Hematopoietic multipotent progenitor cell treated with erythropoietin and hydrocortisone succinate and interleukin-3 and kit ligand, for 6 days (in vitro differentiated cells): ENCODE data around the gene CSRNP3.
A peak's percentile ranks its signal among the peaks of the same experiment; 100 is the strongest.
"Not testable (repeated sequence)": the region's sequence is repeated elsewhere in the genome, so short reads cannot be mapped to it uniquely, and the experiment has no call there.

Experiments used
- DNase-seq: peaks from one replicate; pipeline ENCODE4 v3.0.0-alpha.2; 2015

CSRNP3 gene

GRCh38 chr2:165558832-165559231, 89.3 kb downstream of the CSRNP3 start:
- DNase-seq, result no peak

- DNase-seq, result no peak
These were observed 91.0 kb downstream of the CSRNP3 start for GRCh38 chr2:165560377-165560988.

- DNase-seq, result no peak
These were observed 92.0 kb downstream of the CSRNP3 start for GRCh38 chr2:165561516-165561915.

GRCh38 chr2:165562233-165562632, 92.7 kb downstream of the CSRNP3 start:
- DNase-seq, result no peak

- peak; percentile 37 for DNase-seq
These were observed 94.1 kb downstream of the CSRNP3 start for GRCh38 chr2:165563468-165564225.

GRCh38 chr2:165566008-165566407, 96.5 kb downstream of the CSRNP3 start:
- DNase-seq, result no peak

GRCh38 chr2:165567273-165567672, 97.8 kb downstream of the CSRNP3 start:
- no peak for DNase-seq

- DNase-seq, result no peak
These were observed 98.9 kb downstream of the CSRNP3 start for GRCh38 chr2:165568361-165568760.

GRCh38 chr2:165571477-165571876, 102.0 kb downstream of the CSRNP3 start:
- no peak for DNase-seq

GRCh38 chr2:165572151-165572550, 102.7 kb downstream of the CSRNP3 start:
- DNase-seq, result no peak

GRCh38 chr2:165573534-165574461, 104.3 kb downstream of the CSRNP3 start:
- no peak for DNase-seq

GRCh38 chr2:165575044-165575615, 105.6 kb downstream of the CSRNP3 start:
- no peak for DNase-seq

GRCh38 chr2:165576409-165577154, 107.1 kb downstream of the CSRNP3 start:
- DNase-seq, result no peak

- DNase-seq, result no peak
These were observed 112.9 kb downstream of the CSRNP3 start for GRCh38 chr2:165582409-165582808.

- no peak for DNase-seq
These were observed 113.5 kb downstream of the CSRNP3 start for GRCh38 chr2:165582863-165583506.

GRCh38 chr2:165584126-165584654, 114.7 kb downstream of the CSRNP3 start:
- no peak for DNase-seq

- DNase-seq, result no peak
These were observed 116.5 kb downstream of the CSRNP3 start for GRCh38 chr2:165586019-165586418.

GRCh38 chr2:165587335-165587938, 117.9 kb downstream of the CSRNP3 start:
- DNase-seq, result no peak

GRCh38 chr2:165590999-165591398, 121.5 kb downstream of the CSRNP3 start:
- not testable (repeated sequence) for DNase-seq

- DNase-seq, result no peak
These were observed 123.6 kb downstream of the CSRNP3 start for GRCh38 chr2:165593081-165593480.
